ENCODE results near the gene OR13J1.

DNA sequence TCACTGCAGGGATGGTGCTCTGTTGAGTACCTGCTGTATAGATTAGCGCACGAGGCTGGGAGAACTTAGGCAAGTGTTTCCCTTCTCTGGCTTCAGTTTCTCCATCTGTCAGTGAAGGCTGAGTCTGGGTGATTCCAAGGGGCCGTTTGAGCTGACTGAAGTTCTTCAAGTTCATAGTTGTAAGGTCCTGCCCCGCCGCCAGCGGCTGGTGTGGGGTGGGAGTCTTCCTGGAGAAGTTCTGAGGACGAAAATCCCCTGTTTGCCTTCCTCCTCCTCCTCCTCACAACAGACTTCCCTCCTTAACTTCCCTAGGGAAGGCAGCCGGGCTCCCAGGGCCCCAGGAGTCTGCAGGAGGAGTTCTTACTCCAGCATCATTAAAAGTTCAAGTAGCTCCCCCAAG, 34.1 kb upstream of the OR13J1 start:
- no peak for TF ChIP-seq POLR2A (IDR thresholded peaks at IDR 0.05)
- TF ChIP-seq, protein P1, sequence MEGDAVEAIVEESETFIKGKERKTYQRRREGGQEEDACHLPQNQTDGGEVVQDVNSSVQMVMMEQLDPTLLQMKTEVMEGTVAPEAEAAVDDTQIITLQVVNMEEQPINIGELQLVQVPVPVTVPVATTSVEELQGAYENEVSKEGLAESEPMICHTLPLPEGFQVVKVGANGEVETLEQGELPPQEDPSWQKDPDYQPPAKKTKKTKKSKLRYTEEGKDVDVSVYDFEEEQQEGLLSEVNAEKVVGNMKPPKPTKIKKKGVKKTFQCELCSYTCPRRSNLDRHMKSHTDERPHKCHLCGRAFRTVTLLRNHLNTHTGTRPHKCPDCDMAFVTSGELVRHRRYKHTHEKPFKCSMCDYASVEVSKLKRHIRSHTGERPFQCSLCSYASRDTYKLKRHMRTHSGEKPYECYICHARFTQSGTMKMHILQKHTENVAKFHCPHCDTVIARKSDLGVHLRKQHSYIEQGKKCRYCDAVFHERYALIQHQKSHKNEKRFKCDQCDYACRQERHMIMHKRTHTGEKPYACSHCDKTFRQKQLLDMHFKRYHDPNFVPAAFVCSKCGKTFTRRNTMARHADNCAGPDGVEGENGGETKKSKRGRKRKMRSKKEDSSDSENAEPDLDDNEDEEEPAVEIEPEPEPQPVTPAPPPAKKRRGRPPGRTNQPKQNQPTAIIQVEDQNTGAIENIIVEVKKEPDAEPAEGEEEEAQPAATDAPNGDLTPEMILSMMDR (IDR thresholded peaks at IDR 0.05) = no peak

Measured in heart left ventricle (tissue), 13 donors.